Stimulated activated CD4-positive, alpha-beta T cell treated with anti-CD3 and anti-CD28 coated beads, Interleukin-1b, Interleukin-23, amount 100 ng/mL, for 24 hours (primary cell): ENCODE results near the gene APOB.
"Not testable (repeated sequence)": the region's sequence is repeated elsewhere in the genome, so short reads cannot be mapped to it uniquely, and the experiment has no call there.

Source experiments
- DNase-seq, 4 experiments: peaks; one replicate each; pipeline ENCODE4 v3.0.0-alpha.2; 2020; ENCODE audit warnings: low read depth in 4 of 4, low spot score in 1 of 4

APOB gene

DNA sequence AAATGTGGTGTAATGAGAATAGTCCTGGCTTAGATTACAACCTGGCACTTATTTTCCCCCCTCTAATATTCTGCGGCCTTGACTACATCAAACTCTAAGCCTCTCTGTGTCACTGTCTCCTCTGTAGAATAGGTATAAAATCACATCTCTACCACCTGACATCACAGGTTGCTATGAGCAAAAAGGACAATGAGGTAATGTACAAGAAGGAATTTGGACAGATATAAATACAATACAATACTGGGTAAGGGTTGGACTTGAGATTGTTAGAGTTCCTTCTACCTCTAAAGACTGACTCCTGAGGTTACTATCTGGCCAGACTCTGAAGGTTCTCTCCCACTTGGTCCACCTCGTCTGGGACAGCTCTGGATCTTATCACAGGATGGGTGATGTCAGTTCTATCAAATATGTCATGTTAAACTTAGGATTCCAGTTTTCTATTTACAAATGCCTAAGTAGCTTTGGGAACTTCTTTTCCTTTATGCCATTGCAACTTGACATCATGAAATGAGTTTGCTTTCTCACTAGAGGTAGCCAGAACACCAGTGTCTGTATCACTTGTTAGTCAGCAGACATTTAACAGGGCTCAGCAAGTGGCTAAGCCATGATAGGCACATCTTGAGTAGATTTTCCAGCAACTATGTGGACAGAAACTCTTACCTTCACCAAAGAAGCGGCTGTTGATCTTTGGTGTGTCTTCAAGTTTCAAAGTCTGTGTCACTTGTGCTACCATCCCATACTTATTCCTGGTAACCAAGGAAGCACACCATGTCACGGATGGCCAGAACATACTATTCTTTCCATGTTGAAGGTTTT lies 9.5 kb downstream of the APOB start:
- DNase-seq, result no peak

DNA sequence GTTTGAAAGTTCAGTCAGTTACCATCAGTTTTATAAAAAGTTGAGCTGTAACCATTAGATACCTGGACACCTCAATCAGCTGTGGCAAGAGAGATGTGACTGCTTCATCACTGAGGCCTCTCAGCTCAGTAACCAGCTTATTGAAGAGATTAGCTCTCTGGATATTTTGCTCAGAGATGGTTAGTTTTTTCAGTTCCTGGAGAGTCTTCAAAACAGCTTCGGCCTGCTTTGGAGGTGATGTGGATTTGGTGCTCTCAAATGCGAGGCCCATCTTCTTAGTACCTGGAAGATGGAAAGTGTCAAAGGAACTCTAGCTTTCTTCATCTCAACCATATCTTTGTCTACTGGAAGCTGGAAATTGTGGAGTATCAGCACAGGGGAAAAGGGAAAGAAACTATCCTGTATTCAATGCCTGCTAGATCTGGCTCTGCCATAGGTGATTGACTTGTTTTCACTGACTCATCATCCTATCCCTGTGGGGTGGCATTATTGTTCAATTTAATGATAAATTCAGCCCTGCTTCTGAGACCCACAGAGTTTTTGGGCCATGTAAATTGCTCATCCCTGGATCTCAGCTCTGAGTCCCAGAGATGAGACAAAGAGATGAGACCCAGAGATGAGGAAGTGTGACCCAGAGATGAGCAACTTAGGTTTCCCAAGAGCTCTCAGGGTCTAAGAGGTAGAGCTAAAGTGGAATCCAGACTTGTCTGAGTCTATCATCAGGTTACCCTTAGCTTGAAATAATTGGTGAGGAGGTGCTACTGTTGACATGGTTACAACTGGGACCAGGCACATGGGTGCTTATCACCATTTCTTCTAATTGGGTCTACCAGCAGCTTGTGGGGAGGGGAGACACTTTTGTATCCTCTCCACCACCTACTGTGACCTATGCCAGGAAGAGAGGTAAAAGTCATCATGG lies 10.4 kb downstream of the APOB start:
- DNase-seq, result no peak

- no peak for DNase-seq
Measured at GRCh38 chr2:21032338-21033236, 11.3 kb downstream of the APOB start.

- no peak for DNase-seq
Measured at GRCh38 chr2:21030983-21031968, 12.6 kb downstream of the APOB start.

GRCh38 chr2:21029519-21029918 lies 14.4 kb downstream of the APOB start:
- no peak for DNase-seq

- DNase-seq, result not testable (repeated sequence)
Measured at GRCh38 chr2:21028951-21029350, 14.9 kb downstream of the APOB start.

GRCh38 chr2:21028021-21028947 lies 15.6 kb downstream of the APOB start:
- DNase-seq, result no peak

DNA sequence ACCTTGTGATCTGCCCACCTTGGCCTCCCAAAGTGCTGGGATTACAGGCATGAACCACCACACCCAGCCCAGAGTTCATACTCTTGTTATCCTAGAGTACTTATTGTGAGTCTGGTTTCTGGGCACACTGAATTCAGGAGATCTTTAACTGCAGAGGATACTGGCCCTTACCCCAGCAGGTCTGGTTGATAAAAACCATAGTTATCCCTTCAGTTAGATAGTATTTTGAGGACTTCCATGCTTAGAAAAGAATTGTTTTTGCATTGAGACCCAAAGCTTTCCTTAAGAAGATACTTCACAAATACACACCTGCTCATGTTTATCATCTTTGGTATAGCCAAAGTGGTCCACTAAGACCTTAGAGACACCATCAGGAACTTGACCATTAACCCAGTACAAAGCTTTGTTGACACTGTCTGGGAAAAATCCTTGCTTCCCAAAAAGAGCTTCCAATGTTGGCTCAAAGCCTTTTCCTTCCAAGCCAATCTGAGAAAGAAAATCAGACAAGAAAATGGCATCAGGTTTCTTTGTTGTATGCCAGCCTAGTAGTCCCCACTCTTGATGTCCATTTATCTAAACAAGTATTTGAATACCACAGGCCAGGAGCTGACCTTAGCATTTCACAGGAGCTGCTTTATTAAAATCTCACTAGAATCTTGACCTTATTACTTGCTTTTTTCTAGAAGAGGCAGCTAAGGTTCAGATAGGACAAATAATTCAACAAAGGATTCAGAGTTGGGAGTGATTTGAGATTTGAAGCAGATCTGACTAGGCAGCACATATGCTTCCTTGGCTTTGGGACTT lies 17.2 kb downstream of the APOB start:
- no peak for DNase-seq

GRCh38 chr2:21025690-21026478 lies 18.0 kb downstream of the APOB start:
- no peak for DNase-seq

DNA sequence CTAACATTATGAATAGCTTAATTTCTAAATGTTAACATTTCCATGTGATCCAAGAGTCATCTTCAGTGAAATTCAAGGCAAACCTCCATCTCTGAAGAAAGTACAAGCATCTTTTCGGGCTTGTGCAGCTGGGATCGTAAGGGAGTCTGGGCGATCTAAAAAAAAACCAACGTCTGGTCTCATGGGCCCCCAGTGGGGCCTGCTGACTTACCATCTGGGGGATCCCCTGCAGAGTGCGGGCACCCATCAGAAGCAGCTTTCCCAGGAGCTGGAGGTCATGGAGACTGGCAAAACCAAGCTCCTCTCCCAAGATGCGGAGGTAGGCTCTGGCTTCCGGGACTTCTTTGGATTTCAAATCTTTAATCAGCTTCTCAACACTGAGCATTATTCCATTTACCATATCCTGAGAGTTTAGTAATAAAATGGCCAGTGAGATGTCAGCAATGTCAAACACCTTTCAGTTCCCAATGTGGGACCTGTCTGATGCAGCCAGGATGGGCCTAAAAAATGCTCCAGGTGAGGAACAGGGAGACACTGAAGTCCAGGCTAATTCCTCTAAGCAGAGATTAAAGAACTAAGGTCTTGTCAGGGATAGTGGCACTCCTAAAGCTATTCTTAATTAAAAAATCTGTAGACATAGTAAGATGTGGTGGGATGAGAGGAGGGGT lies 19.0 kb downstream of the APOB start:
- DNase-seq, result no peak

DNA sequence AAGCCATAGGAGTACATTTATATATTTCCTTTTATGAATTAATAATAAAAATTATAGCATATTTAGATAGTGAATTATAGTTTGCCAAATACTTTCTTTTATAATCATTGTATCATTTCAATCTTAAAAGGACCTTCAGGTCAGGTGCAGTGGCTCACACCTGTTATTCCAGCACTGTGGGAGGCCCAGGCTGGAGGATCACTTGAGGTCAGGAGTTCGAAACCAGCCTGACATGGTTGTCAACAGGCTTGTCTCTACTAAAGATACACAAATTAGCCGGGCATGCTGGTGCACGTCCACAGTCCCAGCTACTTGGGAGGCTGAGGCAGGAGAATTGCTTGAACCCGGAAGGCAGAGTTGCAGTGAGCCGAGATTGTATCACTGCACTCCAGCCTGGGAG lies 19.7 kb downstream of the APOB start:
- DNase-seq, result no peak

- no peak for DNase-seq
Measured at GRCh38 chr2:21023419-21024181, 20.3 kb downstream of the APOB start.

GRCh38 chr2:21022792-21023367 lies 21.0 kb downstream of the APOB start:
- DNase-seq, result no peak

- no peak for DNase-seq
Measured at GRCh38 chr2:21021430-21021829, 22.4 kb downstream of the APOB start.

GRCh38 chr2:21020668-21021288 lies 23.1 kb downstream of the APOB start:
- DNase-seq, result no peak
